Measurements from ENCODE around the gene CTDNEP1. TPM values are rescaled to one million over a fixed set of nuclear protein-coding genes. Genes with fewer than 3 reads are reported as not detected.

Gene CTDNEP1
- total and polyA plus RNA-seq, 10 donors, result 69.3 to 133 (median 98.0) TPM

- Histone ChIP-seq H3K36me3 (no peaks in the 10 kb centered on the region), H3K27ac (peak overlapping the region in 7 of 8 donors; percentile 72 to 99 (median 79)), H3K27me3 (replicated peaks in 1 of 7) (no peaks in the 10 kb centered on the region), H3K4me1 (peaks cover 34 to 75% (median 58%) of the 10 kb centered on the region in 6 donors), H3K4me3 (peak overlapping the region; percentile 44 to 87 (median 61)), H3K9me3 (no peaks in the 10 kb centered on the region)
- DNase-seq, result peak; percentile 100
- TF ChIP-seq POLR2A (IDR thresholded peaks at IDR 0.05) (no peak), POLR2AphosphoS5 (IDR thresholded peaks at IDR 0.05) (peak; percentile 6 to 83 (median 68)), CTCF (IDR thresholded peaks at IDR 0.05 in 8 of 11, conservative IDR thresholded peaks at IDR 0.05 in 3 of 11) (peak in 10 of 11 experiments; percentile 19 to 65 (median 42))
- WGBS, 5 donors, result 0 to 1% (median 0%) methylated on average over 44 to 45 of the region's 45 CpGs
- intact Hi-C loops (cut with DNase I; ENCODE audit: low total_unique reads), result no loop called here
Measured at GRCh38 chr17:7214300-7215135, 37.0 kb downstream of the CTDNEP1 start.

GRCh38 chr17:7213895-7214299, 37.6 kb downstream of the CTDNEP1 start:
- H3K27me3 ChIP-seq (replicated peaks in 1 of 7), result no peaks in the 10 kb centered on the region
- intact Hi-C loops (cut with DNase I; ENCODE audit: low total_unique reads), result no loop called here
- H3K27ac ChIP-seq, result peak overlapping the region in 7 of 8 donors; percentile 72 to 99 (median 79)
- no peaks in the 10 kb centered on the region for H3K36me3 ChIP-seq
- H3K4me3 ChIP-seq, result peak overlapping the region; percentile 16 to 87 (median 61)
- H3K4me1 ChIP-seq, result peaks cover 28 to 69% (median 52%) of the 10 kb centered on the region in 6 donors
- no peak for DNase-seq
- TF ChIP-seq POLR2AphosphoS5 (IDR thresholded peaks at IDR 0.05) (no peak), CTCF (IDR thresholded peaks at IDR 0.05 in 8 of 11, conservative IDR thresholded peaks at IDR 0.05 in 3 of 11) (peak in 8 of 11 experiments; percentile 19 to 51 (median 28)), POLR2A (IDR thresholded peaks at IDR 0.05) (no peak)
- 3 to 5% (median 4%) methylated on average over 15 of the region's 15 CpGs for WGBS, 5 donors
- H3K9me3 ChIP-seq, result no peaks in the 10 kb centered on the region

- Histone ChIP-seq H3K36me3 (no peaks in the 10 kb centered on the region), H3K27me3 (replicated peaks in 1 of 7) (no peaks in the 10 kb centered on the region), H3K4me1 (peaks cover 18 to 64% (median 39%) of the 10 kb centered on the region in 6 donors), H3K4me3 (no peak overlapping the region), H3K9me3 (no peaks in the 10 kb centered on the region), H3K27ac (no peak overlapping the region)
- no peak for DNase-seq
- intact Hi-C loops (cut with DNase I; ENCODE audit: low total_unique reads), result no loop called here
- no peak for TF ChIP-seq POLR2A (IDR thresholded peaks at IDR 0.05)
- TF ChIP-seq CTCF (IDR thresholded peaks at IDR 0.05 in 8 of 11, conservative IDR thresholded peaks at IDR 0.05 in 3 of 11), result no peak
- TF ChIP-seq POLR2AphosphoS5 (IDR thresholded peaks at IDR 0.05), result no peak
- 56 to 76% (median 74%) methylated on average over 23 to 37 of the region's 37 CpGs for WGBS, 5 donors
Measured at GRCh38 chr17:7211491-7212273, 39.9 kb downstream of the CTDNEP1 start.

Measured in spleen (tissue), 11 donors.